HTERT RPE-1 (cell line): ENCODE measurements around the gene FBLN7.

Experiments
- in situ Hi-C: fragments of 300-500 bp; cut with MboI; formaldehyde crosslinking; loops from 4 replicates; pipeline ENCODE4 v1.14.3; 2020; ENCODE audit warnings: low sequenced_read_pairs

Gene FBLN7

GRCh38 chr2:112220831-112221230, 82.6 kb downstream of the FBLN7 start:
- in situ Hi-C loops, result no loop called here

GRCh38 chr2:112229348-112229747, 91.2 kb downstream of the FBLN7 start:
- in situ Hi-C loops, result no loop called here

- in situ Hi-C loops, result no loop called here
Measured at GRCh38 chr2:112230371-112230770, 92.2 kb downstream of the FBLN7 start.
